ENCODE data around the gene KDELR1. TPM values are rescaled to one million over a fixed set of nuclear protein-coding genes. Genes with fewer than 3 reads are reported as not detected.

Gene KDELR1
- total and polyA plus RNA-seq, 9 of the 15 experiments (the other 6 are each of a cell fraction or from before 2014, with no cell fraction given): 6.1 to 165 (median 58.5) TPM

DNA sequence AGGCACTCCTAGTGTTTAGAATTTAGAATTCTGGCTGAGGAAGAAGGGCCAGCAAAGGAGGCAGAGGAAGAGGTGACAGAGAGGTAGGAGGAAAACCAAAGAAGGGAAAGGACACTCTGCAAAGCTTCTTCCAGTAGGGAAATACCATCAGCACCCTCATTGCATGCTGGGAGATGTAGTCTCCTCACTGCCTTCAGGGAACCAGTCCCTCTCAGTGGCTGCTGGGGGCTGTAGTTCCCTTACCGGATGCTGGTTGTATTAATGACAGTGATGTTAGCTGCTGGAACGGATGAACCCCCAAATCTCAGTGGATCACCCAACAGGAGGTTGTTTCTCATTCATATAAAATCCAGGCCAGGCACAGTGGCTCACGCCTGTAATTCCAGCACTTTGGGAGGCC lies 12.3 kb upstream of the KDELR1 start (continued):
- TF ChIP-seq, protein P1, sequence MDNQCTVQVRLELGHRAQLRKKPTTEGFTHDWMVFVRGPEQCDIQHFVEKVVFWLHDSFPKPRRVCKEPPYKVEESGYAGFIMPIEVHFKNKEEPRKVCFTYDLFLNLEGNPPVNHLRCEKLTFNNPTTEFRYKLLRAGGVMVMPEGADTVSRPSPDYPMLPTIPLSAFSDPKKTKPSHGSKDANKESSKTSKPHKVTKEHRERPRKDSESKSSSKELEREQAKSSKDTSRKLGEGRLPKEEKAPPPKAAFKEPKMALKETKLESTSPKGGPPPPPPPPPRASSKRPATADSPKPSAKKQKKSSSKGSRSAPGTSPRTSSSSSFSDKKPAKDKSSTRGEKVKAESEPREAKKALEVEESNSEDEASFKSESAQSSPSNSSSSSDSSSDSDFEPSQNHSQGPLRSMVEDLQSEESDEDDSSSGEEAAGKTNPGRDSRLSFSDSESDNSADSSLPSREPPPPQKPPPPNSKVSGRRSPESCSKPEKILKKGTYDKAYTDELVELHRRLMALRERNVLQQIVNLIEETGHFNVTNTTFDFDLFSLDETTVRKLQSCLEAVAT (IDR thresholded peaks at IDR 0.05): no peak
- TF ChIP-seq NBN (IDR thresholded peaks at IDR 0.05; ENCODE audit: low read depth) (no peak), ATF7 (IDR thresholded peaks at IDR 0.05) (peak; percentile 38; the same call in 1 of the 2 replicates), ESRRA (IDR thresholded peaks at IDR 0.05; ENCODE audit: borderline replicate concordance, low read depth) (no peak), CEBPG (CRISPR knock-in tag; IDR thresholded peaks at IDR 0.05) (no peak), CEBPG (tag; conservative IDR thresholded peaks at IDR 0.05 in 1 of 2, IDR thresholded peaks at IDR 0.05 in 1 of 2) (no peak), NELFE (IDR thresholded peaks at IDR 0.05; ENCODE audit: insufficient read depth, insufficient read length) (no peak), PTTG1 (tag; IDR thresholded peaks at IDR 0.05; ENCODE audit: low read depth) (no peak), NR2F6 (CRISPR knock-in tag; IDR thresholded peaks at IDR 0.05) (no peak), POLR3A (IDR thresholded peaks at IDR 0.05; ENCODE audit: borderline replicate concordance, extremely low read depth, insufficient read depth, insufficient read length) (no peak), C11orf30 (IDR thresholded peaks at IDR 0.05; ENCODE audit: low read depth) (no peak), KLF16 (IDR thresholded peaks at IDR 0.05) (no peak), RUNX1 (IDR thresholded peaks at IDR 0.05; ENCODE audit: low read depth) (no peak), NCOA4 (IDR thresholded peaks at IDR 0.05; ENCODE audit: partially characterized antibody) (no peak), PRMT5 (CRISPR knock-in tag; IDR thresholded peaks at IDR 0.05) (no peak), ZNF197 (CRISPR knock-in tag; IDR thresholded peaks at IDR 0.05; ENCODE audit: low read depth) (no peak), YY1 (IDR thresholded peaks at IDR 0.05; ENCODE audit: borderline replicate concordance in 1 of 3, control insufficient read depth in 1 of 3, extremely low read depth in 1 of 3, insufficient read depth in 3 of 3, insufficient read length in 1 of 3, insufficient replicate concordance in 2 of 3, low read depth in 1 of 3, low read length in 2 of 3) (no peak)
- TF ChIP-seq, protein P2, sequence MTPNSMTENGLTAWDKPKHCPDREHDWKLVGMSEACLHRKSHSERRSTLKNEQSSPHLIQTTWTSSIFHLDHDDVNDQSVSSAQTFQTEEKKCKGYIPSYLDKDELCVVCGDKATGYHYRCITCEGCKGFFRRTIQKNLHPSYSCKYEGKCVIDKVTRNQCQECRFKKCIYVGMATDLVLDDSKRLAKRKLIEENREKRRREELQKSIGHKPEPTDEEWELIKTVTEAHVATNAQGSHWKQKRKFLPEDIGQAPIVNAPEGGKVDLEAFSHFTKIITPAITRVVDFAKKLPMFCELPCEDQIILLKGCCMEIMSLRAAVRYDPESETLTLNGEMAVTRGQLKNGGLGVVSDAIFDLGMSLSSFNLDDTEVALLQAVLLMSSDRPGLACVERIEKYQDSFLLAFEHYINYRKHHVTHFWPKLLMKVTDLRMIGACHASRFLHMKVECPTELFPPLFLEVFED (CRISPR knock-in tag; conservative IDR thresholded peaks at IDR 0.05): no peak
- TF ChIP-seq, protein P3, sequence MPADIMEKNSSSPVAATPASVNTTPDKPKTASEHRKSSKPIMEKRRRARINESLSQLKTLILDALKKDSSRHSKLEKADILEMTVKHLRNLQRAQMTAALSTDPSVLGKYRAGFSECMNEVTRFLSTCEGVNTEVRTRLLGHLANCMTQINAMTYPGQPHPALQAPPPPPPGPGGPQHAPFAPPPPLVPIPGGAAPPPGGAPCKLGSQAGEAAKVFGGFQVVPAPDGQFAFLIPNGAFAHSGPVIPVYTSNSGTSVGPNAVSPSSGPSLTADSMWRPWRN (IDR thresholded peaks at IDR 0.05; ENCODE audit: low read depth): no peak
- TF ChIP-seq, protein P4, sequence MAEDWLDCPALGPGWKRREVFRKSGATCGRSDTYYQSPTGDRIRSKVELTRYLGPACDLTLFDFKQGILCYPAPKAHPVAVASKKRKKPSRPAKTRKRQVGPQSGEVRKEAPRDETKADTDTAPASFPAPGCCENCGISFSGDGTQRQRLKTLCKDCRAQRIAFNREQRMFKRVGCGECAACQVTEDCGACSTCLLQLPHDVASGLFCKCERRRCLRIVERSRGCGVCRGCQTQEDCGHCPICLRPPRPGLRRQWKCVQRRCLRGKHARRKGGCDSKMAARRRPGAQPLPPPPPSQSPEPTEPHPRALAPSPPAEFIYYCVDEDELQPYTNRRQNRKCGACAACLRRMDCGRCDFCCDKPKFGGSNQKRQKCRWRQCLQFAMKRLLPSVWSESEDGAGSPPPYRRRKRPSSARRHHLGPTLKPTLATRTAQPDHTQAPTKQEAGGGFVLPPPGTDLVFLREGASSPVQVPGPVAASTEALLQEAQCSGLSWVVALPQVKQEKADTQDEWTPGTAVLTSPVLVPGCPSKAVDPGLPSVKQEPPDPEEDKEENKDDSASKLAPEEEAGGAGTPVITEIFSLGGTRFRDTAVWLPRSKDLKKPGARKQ (CRISPR knock-in tag; IDR thresholded peaks at IDR 0.05): no peak
- TF ChIP-seq, protein P5, sequence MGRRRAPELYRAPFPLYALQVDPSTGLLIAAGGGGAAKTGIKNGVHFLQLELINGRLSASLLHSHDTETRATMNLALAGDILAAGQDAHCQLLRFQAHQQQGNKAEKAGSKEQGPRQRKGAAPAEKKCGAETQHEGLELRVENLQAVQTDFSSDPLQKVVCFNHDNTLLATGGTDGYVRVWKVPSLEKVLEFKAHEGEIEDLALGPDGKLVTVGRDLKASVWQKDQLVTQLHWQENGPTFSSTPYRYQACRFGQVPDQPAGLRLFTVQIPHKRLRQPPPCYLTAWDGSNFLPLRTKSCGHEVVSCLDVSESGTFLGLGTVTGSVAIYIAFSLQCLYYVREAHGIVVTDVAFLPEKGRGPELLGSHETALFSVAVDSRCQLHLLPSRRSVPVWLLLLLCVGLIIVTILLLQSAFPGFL (CRISPR knock-in tag; IDR thresholded peaks at IDR 0.05): no peak

All from K562 (cell line).